Measurements from ENCODE around the gene TAF12. TPM values are rescaled to one million over a fixed set of nuclear protein-coding genes. Genes with fewer than 3 reads are reported as not detected.
"Not testable (repeated sequence)": the region's sequence is repeated elsewhere in the genome, so short reads cannot be mapped to it uniquely, and the experiment has no call there.

TAF12 gene
- total and polyA plus RNA-seq, 10 donors: 17.0 to 28.7 (median 20.3) TPM

- Histone ChIP-seq H3K27ac (peak within 1 kb of the TSS in 3 of 8 donors; percentile 18 to 34 (median 31)), H3K27me3 (replicated peaks in 1 of 7) (peaks cover 0 to 15% (median 0%) of the 10 kb centered on the region in 7 donors), H3K36me3 (no peaks in the 10 kb centered on the region), H3K9me3 (no peaks in the 10 kb centered on the region), H3K4me3 (peak within 1 kb of the TSS; percentile 14 to 76 (median 42)), H3K4me1 (peaks cover 0 to 32% (median 12%) of the 10 kb centered on the region in 6 donors)
- no peak for DNase-seq
- WGBS, 5 donors: 16 to 30% (median 22%) methylated on average over 9 to 13 of the region's 13 CpGs
- no peak for TF ChIP-seq POLR2A (IDR thresholded peaks at IDR 0.05)
- TF ChIP-seq CTCF (IDR thresholded peaks at IDR 0.05 in 8 of 11, conservative IDR thresholded peaks at IDR 0.05 in 3 of 11): no peak
- no peak for TF ChIP-seq POLR2AphosphoS5 (IDR thresholded peaks at IDR 0.05)
- intact Hi-C loops (cut with DNase I; ENCODE audit: low total_unique reads): no loop called here
Measured at GRCh38 chr1:28591708-28592320, 51.1 kb downstream of the TAF12 start, which contains the start of gene RAB42. TSS of gene RAB42 (plus strand) at chr1:28592265. CDS start at chr1:28592512, 247 bp downstream.

- DNase-seq; H3K9me3 ChIP-seq; H3K4me3 ChIP-seq; H3K36me3 ChIP-seq; intact Hi-C loops (cut with DNase I; ENCODE audit: low total_unique reads); H3K27me3 ChIP-seq (replicated peaks in 1 of 7): not testable (repeated sequence)
- Histone ChIP-seq H3K4me1 (peaks cover 7 to 33% (median 13%) of the 10 kb centered on the region in 6 donors), H3K27ac (peak overlapping the region in 4 of 8 donors; percentile 8 to 54 (median 33))
- WGBS, 5 donors: 84 to 91% (median 89%) methylated on average over 19 of the region's 19 CpGs
Measured at GRCh38 chr1:28586585-28587391, 56.1 kb downstream of the TAF12 start.

GRCh38 chr1:28582248-28582615 is 60.6 kb downstream of the TAF12 start:
- WGBS, 5 donors: 1 to 4% (median 1%) methylated on average over 10 of the region's 10 CpGs
- no peaks in the 10 kb centered on the region for H3K9me3 ChIP-seq
- H3K36me3 ChIP-seq: peaks cover 0 to 34% (median 30%) of the 10 kb centered on the region in 6 donors
- H3K4me3 ChIP-seq: peak overlapping the region; percentile 72 to 94 (median 92)
- H3K4me1 ChIP-seq: peaks cover 22 to 54% (median 40%) of the 10 kb centered on the region in 6 donors
- intact Hi-C loops (cut with DNase I; ENCODE audit: low total_unique reads): loop anchor here (5.0 kb wide), 1 partner anchor 75 kb away; the partner anchor contains the start of gene RCC1
- no peak for DNase-seq
- H3K27me3 ChIP-seq (replicated peaks in 1 of 7): no peaks in the 10 kb centered on the region
- peak overlapping the region; percentile 77 to 94 (median 91) for H3K27ac ChIP-seq
- TF ChIP-seq POLR2AphosphoS5 (IDR thresholded peaks at IDR 0.05): no peak
- TF ChIP-seq POLR2A (IDR thresholded peaks at IDR 0.05): no peak
- no peak for TF ChIP-seq CTCF (IDR thresholded peaks at IDR 0.05 in 8 of 11, conservative IDR thresholded peaks at IDR 0.05 in 3 of 11)

- intact Hi-C loops (cut with DNase I; ENCODE audit: low total_unique reads): loop anchor here (5.0 kb wide), 1 partner anchor 74 kb away; the partner anchor contains the start of gene RCC1
- peak overlapping the region; percentile 77 to 94 (median 91) for H3K27ac ChIP-seq
- no peaks in the 10 kb centered on the region for H3K27me3 ChIP-seq (replicated peaks in 1 of 7)
- peak; percentile 98 for DNase-seq
- peak overlapping the region; percentile 72 to 94 (median 92) for H3K4me3 ChIP-seq
- no peaks in the 10 kb centered on the region for H3K9me3 ChIP-seq
- H3K4me1 ChIP-seq: peaks cover 19 to 59% (median 40%) of the 10 kb centered on the region in 6 donors
- 0 to 1% (median 0%) methylated on average over 34 to 75 of the region's 75 CpGs for WGBS, 5 donors
- TF ChIP-seq POLR2AphosphoS5 (IDR thresholded peaks at IDR 0.05): peak; percentile 98 to 100 (median 100)
- TF ChIP-seq CTCF (IDR thresholded peaks at IDR 0.05 in 8 of 11, conservative IDR thresholded peaks at IDR 0.05 in 3 of 11): peak in 9 of 11 experiments; percentile 20 to 58 (median 37)
- TF ChIP-seq POLR2A (IDR thresholded peaks at IDR 0.05): peak; percentile 71 to 81 (median 81)
- H3K36me3 ChIP-seq: peaks cover 0 to 39% (median 35%) of the 10 kb centered on the region in 6 donors
Measured at GRCh38 chr1:28581531-28582247, 61.2 kb downstream of the TAF12 start.

Data from spleen (tissue), 11 donors.